HG02938 (cell line): Measurements from ENCODE around the gene BTG2.
"Not testable (repeated sequence)": the region's sequence is repeated elsewhere in the genome, so short reads cannot be mapped to it uniquely, and the experiment has no call there.

ENCODE experiments used
- ATAC-seq: cut with Tn5 transposase; IDR thresholded peaks from one replicate; pipeline ENCODE4 v1.9.1; 2021; ENCODE audit warnings: mild to moderate bottlenecking, moderate library complexity; ENCODE audit not compliant: unreplicated experiment

Gene BTG2, protein sequence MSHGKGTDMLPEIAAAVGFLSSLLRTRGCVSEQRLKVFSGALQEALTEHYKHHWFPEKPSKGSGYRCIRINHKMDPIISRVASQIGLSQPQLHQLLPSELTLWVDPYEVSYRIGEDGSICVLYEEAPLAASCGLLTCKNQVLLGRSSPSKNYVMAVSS

DNA sequence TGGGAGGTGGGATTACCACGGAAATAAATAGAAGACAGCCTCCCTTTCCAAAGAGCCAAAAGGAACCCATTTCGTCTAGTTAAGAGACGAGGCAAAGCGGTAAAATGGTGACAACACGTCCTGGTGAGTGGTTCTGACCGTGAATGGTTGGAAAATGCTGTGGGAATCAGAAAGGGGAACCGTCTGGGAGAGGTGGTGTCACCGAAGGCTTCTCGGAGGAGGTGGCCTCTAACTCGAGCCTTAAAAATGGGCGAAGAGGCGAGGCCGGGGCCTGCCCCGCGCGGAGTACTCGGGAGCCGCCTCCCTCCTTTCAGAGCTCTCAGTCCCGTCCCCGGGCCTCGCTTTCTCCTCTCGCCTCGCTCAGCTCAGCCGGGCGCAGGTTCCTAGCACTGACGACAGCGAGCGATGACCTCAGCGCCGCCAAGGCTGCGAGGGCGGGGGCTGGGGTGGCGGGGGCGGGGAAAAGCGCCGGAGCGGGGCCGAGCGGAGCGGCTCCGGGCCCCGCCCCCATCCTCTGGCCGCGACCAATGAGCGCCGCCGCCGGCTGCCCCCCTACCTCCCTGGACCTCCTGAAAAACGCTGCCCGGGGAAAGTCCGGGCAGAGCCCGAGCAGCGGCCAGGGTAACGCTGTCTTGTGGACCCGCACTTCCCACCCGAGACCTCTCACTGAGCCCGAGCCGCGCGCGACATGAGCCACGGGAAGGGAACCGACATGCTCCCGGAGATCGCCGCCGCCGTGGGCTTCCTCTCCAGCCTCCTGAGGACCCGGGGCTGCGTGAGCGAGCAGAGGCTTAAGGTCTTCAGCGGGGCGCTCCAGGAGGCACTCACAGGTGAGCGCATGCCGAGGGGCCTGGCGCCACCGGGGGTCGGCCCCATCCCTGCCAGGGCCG is at the start of gene BTG2:
TSS of gene BTG2 (plus strand) at position 601 of the 890 bp plus-strand sequence. CDS start at position 689, 88 bp downstream.
- ATAC-seq: peak; percentile 52

DNA sequence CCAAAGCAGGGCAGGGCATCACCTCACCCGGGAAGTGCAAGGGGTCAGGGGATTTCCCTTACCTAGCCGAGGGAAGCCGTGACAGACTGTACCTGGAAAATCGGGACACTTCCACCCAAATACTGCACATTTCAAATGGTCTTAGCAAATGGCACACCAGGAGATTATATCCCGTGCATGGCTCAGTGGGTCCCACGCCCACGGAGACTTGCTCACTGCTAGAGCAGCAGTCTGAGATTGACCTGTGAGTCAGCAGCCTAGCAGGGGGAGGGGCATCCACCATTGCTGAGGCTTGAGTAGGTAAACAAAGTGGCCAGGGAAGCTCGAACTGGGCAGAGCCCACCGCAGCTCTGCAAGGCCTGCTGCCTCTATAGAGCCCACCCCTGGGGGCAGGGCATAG is 48.7 kb upstream of the BTG2 start:
- ATAC-seq: not testable (repeated sequence)

DNA sequence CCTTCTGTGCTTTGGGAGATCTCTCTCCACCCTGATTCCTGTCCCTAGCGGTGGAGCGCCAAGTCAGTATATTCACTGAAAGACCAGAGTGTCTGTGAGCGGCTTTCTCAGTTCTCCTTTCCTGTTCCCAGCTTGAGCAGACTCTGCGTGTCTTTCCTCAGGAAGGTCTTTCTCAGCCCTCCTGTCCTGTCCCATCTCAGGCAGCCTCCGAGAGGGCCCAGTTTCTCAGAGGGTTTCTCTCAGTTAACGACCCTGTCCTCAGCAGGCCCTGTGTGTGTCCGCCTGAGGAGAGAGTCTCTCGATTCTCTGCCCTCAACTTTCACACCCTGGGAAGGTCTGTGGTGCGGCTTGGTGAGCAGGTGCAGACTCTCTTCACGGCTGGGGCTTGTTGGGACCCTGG is 41.8 kb upstream of the BTG2 start:
- no peak for ATAC-seq

DNA sequence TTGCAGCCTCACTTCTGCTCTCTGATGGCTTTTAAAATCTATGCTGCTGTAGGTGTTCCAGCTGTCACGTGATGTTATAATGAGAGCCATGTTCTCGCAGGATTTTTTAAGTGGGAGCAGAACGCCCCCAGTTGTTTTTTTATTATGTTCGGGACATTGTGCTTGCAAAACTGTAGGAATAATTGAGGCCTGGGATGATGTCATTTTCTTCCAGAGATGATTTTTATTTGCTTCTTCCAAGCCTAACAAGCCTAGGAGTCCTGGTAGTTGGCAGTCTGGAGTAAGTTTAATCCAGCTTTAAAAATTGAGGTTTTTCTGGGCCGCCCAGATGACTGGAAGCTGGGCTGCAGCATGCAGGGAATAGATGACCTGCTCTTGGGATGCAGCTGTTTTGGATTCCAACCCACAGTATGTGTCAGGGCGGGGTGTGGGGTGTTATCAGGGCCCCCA is 41.2 kb upstream of the BTG2 start:
- no peak for ATAC-seq

DNA sequence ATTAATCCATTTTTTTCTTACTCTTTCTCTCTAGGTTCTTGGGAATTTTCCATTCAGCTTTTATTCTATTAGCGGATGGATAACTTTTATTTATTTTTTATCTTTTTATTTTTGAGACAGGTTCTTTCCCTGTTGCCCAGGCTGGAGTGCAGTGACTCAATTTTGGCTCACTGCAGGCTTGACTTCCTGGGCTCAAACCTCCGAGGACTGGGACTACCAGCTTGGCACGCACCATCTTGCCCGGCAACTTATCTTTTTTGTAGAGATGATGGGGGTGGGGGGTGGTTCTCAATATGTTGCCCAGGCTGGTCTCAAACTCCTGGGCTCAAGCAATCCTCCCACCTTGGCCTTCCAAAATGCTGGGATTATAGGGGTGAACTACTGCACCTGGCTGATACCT is 39.8 kb upstream of the BTG2 start:
- no peak for ATAC-seq

DNA sequence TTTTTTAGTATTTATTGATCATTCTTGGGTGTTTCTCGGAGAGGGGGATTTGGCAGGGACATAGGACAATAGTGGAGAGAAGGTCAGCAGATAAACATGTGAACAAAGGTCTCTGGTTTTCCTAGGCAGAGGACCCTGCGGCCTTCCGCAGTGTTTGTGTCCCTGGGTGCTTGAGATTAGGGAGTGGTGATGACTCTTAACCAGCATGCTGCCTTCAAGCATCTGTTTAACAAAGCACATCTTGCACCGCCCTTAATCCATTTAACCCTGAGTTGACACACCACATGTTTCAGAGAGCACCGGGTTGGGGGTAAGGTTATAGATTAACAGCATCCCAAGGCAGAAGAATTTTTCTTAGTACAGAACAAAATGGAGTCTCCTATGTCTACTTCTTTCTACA is 39.2 kb upstream of the BTG2 start:
- not testable (repeated sequence) for ATAC-seq

DNA sequence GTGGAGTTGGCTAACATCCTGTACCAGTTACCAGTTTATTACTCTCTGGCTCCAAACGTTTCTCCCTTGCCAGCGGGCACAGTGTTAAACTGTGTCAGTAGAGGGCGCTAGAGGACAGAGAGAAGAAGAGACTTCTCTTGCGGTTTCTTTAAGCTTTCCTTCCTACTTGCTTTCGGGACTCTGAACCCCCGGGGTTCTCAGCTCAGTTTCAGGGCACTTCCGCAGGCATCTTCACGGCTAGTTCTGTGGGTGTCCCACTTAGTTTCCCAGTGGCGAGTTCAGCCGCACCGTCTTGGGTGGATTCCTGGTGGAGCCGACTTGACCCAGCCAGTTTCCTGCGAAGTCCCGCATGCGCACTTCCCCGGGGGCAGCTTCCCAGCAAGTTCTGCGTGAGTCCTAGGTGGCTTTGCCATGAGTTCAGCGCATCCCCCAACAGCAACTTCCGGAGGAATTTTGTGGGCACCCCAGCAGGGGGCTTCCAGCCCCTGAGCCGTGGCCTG is 37.9 kb upstream of the BTG2 start:
- no peak for ATAC-seq

DNA sequence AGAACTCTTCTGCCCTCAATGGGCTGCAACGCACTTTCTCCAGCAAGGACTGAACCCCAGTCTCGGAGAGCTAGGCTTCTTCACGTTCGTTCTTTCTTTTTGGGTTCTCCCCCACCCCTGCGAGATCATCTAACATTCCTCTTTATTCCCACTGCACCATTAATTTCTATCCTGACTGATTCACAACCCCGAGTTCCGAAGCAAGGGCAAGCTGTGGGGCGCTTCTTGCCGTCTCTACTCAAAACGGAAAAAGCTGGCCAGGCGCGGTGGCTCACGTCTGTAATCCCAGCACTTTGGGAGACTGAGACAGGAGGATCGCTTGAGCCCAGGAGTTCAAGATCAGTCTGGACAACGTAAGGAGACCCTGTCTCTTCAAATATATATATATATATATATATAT is 37.4 kb upstream of the BTG2 start:
- no peak for ATAC-seq

DNA sequence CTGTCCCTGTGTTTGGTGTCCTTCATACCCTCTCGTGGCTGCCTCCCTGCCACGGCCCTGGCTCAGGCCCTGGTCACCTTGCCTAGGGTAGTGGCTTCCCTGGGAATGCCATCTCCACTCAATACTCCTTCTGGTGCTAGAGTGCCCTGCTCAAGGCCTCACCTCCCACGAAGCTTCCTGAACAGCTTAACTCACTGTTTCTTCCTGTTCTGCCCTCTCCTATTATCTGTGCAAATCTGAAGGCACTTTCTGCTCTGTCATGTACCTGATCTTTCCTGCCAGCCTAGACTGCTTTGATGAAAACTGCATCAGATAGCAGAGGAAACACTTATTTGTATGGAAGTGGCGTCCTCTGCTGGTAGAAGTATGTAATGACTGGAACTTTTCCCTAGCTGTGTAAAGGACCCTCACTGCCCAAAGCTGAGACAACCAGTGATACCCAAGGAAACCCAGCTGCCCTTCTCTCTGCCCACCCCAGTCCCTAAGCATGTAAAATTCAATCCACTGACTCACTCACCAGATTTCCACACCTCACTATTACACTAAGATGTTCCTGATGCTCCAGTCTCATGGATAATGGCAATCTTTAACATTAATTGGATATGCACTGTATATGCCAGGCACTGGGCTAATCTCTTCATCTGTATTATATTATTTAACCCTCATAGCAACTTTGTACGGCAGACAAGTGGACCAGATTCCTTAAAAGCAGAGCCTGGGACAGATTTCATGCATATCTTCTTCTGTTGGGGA is 36.2 kb upstream of the BTG2 start:
- ATAC-seq: no peak

DNA sequence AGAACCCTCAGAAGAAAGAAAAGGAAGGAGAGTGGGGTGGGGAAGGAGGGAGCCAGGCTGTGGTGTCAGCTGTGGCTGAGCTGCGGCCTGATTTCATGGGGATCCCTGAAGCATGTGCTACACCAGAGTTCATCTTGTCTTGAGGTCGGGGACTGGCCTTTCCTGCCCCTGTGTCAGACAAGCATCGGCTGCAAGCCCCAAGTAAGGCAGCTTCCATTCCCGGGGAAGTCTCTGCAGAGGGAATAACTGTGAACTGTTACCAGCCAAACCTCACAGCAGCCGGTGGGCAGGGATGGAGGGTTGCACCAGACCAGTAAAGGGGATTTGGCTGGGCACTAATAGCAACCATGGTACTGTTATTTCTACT is 35.7 kb upstream of the BTG2 start:
- no peak for ATAC-seq

DNA sequence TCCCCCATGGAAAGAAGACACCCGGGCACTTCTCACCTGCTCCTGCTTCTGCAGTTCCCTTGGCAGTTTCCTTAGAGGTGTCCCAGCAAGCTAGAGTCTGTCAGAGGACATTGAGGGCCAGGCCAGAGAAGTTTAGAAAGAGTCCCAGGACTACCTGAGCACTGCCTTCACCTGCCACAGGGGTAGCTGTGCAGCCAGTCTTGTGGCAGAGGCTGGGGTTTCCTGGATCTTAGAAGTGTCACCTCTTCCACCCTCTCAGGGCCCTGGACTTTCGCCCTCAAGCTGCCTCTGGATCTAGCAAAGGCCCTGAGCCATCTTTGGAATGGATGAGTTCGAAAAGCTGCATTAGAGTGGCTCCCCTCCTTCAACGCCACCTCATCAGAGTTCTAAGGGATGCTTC is 34.9 kb upstream of the BTG2 start:
- no peak for ATAC-seq

DNA sequence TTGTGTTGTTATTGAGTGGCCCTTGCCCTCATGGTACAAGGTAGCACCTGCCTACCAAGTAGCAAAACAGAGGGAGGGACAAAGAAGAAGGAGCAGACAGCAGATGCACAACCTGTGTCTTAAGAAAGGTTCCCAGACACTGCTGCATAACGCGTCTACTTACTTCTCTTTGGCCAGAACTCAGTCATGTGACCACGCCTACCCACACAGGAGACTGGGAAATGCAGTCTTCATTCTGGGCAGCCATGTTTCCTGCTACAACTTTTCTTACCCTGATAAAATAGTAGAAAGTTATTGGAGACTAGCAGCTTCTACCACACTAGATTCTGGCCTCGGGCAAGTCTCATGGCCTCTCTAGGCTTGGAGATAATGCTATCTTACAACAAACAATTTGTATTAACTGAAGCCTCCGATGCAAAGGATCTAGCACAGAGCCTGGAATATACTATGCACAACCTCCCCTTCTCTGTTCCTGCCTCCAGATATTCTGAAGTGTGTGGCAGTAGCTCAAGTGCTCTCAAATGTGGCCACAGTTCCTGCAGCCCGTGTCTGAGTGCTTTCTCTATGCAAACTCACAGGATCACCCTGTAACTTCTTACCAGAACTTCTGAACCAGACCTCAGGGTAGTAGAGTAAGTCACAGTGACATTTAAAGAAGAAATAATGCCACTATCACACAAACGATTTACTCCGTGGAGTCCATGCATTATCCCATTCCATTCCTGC is 34.1 kb upstream of the BTG2 start:
- ATAC-seq: no peak

DNA sequence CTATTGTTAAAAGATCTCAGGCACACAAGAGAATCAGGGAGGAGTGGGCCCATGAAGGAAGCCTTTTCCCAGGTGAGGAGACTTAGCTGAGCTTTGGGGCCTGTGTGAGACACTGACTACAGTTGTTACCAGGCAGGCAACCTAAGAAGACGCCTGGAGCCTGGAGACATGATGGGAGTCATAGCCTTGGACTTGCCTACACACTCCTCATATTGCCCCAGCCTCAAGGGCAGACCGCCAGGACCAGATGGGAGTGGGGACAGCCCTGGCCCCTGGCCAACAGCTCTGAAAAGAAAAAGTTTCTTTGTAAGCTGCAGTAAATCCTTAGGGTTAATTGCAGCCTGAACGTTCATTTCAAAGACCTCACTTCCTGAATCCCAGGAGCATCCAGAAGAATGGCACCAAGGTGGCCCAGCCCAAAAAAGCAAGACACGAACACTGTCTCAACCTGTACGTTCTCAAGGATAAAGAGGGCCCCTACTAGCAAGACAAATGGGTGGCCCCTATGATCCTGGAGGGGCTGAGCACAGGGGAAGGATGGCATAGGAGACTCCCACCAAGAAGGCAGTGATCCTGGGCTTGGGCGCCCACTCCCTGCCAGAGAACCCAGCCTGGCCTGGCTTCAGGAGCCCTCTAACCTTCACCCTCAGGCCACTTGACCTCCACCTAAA is 33.2 kb upstream of the BTG2 start:
- no peak for ATAC-seq

DNA sequence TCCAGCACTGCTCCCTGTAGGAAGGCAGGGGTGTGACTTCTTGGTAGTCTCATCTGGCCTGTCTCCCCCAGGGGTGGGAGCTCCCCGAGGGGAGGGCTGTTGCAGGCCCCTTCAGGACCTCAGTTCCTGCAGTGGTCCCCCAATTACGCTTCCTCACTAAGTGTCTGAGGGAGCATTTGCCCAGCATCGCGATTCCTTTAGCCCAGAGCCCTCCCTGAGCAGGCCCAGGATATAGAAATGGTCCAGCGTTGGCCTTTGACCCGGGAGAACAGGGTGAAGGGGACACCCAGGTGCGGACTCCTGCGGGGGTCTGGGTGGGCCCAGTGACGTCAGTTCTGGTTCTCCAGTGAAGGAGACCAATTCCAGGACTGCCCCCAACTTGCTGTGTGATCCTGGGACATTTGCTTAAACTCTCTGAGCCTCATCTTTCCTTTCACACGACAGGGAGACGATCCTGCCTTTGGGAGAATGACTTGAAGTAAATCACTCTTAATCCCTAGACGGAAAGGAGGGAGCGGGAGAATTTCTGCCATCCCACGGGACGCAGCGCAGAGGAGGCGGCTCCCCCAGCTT is 32.6 kb upstream of the BTG2 start:
- no peak for ATAC-seq

DNA sequence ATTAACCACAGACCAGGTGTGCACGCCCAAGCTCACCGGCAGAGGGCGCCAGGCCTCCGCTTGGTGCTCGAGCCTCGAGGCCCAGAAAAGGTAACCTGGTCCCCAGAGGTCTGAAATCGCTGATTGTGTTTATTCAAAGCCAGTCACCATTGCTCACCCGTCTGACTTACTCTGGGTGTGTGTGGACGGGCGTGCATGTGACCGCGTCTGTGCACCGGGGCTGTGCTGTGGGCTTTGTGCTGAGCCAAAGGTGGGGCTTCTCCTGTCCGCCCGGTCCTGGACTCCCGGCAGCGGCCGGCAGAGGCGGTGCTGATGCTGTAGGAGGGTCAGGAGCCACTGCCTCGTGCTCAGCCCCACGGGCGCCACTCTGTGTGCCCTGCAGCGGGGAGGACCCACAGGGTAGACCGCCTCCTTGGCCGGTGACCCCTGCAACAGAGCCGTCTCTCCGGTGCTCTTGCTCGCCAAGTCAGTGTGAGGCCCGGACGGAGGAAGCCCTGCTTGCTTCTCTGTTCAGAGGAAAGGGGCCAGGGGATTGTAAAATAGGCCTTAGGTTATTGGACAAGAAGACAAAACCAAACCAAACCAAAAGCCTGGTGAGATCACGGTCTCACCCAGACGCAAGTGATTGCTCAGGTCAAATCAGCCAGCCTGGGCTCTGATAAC is 32.0 kb upstream of the BTG2 start:
- ATAC-seq: peak; percentile 55

DNA sequence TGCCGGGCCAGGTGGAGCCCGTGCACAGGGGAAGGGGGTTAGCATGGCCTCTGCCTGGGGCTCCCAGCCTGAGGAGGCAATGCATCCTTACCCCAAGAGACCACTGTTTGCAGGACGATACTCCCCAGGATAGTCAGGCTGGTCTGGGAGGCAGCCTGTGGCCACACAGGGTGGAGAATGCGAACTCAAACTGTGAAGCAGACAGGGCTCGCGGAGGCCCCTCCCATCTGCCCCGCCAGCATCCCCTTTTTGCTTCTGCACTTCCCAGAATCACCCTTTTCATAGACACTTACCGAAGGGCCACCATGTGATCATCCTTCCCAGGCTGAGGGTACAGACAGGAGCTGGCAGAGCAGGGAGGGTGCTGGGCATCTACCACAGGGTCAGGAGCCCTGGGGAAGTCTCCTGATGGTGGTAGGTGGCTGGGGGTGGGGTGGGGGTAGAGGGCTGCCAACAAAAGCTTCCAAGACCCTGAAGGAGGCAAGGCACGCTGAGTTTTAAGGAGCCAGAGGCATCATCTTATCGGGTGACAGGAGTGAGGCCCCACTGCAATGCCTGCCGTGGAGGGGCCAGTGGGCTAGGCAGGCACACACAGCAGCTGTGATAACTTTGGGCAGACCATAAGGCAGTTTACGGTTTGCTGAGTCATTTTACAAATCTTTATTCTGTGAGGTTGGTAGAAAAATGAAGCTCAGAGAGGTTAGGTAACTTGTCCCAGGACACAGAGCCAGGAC is 31.3 kb upstream of the BTG2 start:
- ATAC-seq: no peak

DNA sequence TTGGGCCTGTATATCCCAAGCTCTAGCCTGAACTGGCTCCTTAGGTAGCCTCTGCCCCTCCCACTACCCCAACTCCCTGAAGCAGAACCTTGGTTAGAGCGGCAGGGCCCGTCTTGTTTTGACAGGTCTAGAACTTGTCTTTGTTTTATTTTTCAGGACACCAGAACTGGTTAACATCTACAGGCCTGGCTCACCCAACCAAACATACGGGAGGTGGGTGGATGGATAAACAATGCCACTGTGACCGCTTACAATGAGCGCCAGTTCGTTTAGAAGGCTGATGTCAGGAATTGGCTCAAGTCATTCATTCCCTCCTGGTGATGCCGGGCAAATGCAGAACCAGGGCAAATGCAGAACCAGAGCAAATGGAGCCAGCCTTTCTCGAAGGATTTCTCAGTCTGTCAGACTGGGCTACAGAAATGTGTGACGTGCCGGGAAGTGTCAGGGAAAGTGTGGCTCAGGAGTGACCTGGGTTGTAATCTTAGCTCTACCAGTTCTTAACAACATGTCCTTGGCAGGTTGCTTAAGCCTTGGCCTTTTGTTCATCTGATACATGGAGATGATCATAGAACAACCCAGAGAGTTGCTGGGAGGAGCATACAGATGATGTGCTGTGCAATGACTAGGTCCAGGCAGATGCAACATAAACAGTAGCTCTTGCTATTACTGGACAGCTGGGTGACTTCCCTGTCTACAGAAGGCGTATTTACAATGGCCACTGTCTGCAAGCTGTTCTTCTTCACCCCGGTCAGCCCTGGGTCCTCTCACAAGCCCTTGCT is 30.5 kb upstream of the BTG2 start:
- no peak for ATAC-seq

DNA sequence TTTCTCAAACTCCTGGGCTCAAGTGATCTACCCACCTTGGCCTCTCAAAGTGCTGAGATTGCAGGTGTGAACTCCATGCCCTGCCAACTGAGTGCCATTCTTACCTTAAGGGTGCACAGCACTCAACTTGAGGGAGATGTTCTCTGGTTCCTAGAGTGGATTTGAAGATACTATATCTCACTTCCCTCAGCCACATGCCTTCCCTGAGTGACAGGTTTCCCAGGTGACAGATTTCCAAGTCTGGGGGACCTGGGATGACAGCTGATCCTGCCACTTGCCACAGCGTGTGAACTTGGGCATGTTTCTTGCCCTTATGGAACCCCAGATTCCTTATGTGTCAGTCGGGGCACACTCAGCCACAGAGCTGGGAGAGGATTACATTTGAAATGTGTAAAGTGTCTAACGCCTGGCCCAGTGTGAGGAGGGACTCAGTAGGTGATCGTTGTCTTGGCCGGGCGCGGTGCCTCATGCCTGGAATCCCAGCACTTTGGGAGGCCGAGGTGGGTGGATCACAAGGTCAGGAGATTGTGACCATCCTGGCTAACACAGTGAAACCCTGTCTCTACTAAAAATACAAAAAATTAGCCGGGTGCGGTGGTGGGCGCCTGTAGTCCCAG is 29.6 kb upstream of the BTG2 start:
- no peak for ATAC-seq
